NCI-H524 (cell line): ENCODE results near the gene CKB.
A peak's percentile ranks its signal among the peaks of the same experiment; 100 is the strongest.
"Not testable (repeated sequence)": the region's sequence is repeated elsewhere in the genome, so short reads cannot be mapped to it uniquely, and the experiment has no call there.

ENCODE experiments used
- DNase-seq, 2 experiments: peaks; one replicate each; lab custom pipeline; 2025; lab: John Stamatoyannopoulos, UW

The CKB gene

DNA sequence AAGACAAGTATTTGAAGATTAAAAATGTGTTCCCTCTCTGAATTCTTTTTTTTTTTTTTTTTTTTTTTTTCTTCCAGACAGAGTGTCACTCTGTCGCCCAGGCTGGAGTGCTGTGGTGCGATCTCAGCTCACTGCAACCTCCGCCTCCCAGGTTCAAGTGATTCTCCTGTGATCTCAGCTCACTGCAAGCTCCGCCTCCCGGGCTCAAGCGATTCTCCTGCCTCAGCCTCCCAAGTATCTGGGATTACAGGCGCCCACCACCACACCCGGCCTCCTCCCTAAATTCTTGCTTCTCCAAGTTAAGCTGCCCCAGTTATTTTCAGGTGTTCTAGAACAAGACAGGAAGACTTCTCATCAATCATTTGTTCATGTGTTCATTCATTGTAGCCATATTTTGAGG is 10.4 kb downstream of the CKB start:
- not testable (repeated sequence) for DNase-seq

DNA sequence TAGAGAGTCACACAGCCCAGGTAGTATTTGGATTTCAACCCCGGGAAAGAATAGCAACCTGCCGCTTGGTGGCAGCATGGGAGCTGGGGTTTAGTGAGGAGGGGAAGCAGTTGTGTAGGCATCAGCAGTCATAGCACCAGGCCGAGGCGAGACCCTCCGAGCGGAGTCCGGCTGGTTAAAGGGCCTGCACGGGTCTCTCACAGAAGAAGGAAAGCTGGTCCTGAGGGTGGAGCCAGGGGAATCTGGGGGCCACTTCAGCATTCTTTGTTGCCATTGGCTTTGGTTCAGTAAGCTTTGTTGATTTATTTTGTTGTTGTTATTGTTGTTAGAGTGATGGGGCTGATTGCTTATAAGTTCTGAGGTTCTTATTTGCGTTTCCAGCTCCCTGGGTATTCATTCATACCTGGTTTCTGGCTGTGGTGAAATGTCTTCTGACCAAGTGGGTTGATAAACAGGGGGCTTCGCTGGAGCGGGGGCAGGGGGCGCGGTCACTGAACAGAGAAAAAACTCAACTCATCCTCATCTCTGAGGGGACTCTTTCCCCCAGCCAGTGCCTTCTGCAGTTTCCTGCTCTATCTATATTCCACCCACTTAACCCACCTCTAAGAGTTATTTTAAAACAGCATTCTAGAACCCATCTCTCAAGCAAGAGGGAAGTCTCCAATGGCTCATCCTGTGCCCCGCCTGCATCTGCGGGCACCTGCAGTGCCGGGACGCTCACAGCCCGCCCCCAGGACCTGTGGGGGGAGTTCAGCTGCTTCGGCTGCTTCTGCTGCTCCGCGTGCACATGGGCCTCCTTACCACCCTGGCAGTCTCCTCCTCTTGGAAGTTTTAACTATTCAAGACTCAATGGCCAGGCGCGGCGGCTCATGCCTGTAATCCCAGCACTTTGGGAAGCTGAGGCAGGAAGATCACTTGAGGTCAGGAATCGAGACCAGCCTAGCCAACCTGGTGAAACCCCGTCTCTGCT is 11.6 kb downstream of the CKB start:
- no peak for DNase-seq

DNA sequence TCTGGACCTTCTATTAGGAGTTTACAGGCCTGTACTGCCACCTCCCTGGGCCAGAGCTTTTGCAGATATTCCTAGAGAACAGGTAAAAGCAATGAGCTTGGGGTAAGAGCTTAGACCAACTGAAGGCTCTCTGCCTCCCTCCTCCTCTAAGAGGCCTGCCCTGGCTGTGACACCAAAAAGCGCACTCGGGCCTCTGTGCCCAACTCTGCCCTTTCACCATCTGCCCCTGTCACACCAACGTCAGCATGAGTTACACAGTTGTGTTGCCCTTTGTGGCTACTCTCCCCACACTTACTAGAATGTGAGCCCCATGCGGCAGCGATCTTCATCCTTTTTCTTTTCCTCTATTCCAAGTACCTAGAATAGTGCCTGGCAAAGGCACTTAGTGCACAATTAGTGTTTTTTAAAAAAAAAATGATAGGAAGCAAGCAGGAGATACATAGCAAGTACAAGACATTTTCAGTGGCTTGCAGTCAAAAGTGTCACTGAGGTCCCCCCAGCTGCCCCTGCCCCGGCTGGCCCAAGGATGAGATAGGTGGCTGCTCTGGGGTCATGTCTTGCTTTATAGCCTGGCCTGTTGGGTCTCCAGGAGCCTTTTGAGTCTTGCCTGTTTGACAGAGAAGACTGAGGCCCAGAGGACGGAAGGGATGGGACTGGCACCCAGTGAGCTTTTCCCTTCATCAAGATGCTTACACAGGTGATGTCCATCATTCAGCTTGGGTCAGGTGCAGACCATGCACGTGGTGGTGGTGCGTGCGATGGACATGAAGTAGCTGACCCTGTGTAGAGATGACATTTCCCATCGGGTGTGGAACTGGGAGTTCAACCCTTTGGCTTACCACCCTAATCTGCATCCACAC is 12.5 kb downstream of the CKB start:
- DNase-seq: no peak

DNA sequence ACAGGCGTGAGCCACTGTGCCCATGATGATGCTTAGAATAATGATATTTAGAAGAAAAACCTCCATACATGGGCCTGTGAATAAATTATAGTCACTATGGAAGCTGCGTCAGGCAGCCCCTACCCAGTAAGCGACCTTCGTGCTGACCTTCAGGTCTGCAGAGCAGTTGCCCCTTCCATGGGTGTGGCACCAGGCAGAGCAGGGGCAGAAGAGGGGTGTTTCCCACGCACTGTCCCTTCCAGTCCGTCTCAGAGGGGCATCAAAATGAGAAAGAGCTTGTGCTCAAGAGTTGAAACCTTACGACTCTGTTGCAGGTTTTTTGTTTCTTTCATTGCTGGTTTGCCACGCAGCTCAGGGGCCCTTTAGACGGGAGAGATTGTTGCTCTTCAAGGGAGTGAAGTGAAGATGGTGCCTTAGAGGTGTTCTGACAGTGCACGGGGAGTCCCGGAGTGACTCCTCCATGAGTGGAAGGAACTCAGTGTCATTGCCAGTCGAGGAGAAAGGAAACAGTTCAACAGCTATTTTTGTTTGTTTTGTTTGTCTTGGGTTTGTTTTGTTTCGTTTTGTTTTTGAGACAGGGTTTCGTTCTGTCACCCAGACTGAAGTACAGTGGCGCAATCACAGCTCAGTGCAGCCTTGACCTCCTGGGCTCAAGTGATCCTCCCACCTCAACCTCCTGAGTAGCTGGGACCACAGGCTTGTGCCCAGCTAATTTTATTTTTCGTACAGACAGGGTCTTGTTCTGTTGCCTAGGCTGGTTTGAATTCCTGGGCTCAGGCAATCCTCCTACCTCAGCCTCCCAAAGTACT is 13.9 kb downstream of the CKB start:
- no peak for DNase-seq

DNA sequence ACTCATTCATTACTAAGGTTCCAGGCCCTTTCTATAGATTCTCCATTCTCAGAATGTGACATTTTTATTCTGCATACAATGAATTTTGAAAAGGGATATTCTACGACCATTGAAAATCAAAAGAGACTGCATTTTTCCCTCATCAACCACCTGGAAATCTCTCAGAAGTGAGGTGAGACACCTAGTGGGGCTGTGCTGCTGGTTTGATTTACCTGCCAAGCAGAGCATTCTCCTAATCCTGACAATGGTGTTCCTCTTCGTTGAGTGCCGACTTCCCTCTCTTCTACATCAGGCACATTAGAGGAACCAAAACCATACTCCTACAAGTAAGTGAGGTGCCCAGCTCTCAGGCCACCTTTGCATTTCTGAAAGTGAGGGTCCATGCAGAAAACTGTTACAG is 14.9 kb downstream of the CKB start:
- no peak for DNase-seq

DNA sequence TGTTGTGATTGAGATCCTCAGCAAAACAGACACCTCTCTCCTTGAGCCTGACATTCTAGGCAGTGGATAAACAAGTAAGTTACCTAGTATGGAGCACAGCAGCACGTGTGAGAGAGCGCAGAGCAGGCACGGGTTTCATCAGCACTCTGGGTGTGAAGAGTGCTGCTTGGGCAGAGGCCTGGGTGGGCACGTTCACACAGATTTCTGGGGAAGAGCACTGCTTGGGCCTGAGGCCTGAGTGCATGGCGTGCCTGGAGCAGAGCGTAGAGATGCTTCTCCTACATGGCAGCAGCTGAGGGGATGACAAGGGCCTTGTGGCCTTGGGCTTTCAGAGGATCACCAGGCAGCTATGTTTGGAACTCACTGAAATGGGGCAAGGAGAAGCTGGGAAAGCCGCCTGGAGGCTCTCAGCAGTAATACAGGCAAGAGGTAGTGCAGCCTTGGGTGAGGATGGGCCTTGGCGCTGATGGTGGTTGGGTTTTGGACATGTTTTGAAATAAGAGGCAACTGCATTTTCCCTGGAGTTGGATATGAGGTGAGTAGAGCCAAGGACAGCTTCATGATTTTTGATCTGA is 17.6 kb downstream of the CKB start:
- DNase-seq: no peak

DNA sequence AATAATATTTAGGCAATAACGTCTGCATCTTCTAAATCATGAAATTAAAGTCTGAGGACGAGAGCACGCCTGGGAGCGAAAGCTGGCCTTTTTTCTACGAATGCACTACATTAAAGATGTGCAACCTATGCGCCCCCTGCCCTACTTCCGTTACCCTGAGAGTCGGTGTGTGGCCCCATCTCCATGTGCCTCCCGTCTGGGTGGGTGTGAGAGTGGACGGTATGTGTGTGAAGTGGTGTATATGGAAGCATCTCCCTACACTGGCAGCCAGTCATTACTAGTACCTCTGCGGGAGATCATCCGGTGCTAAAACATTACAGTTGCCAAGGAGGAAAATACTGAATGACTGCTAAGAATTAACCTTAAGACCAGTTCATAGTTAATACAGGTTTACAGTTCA is 19.3 kb downstream of the CKB start:
- no peak for DNase-seq

DNA sequence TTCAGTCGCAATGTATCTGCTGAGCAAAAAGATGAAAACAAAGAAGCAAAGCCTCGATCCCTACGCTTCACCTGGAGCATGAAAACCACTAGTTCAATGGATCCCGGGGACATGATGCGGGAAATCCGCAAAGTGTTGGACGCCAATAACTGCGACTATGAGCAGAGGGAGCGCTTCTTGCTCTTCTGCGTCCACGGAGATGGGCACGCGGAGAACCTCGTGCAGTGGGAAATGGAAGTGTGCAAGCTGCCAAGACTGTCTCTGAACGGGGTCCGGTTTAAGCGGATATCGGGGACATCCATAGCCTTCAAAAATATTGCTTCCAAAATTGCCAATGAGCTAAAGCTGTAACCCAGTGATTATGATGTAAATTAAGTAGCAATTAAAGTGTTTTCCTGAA is 19.8 kb downstream of the CKB start:
- no peak for DNase-seq

DNA sequence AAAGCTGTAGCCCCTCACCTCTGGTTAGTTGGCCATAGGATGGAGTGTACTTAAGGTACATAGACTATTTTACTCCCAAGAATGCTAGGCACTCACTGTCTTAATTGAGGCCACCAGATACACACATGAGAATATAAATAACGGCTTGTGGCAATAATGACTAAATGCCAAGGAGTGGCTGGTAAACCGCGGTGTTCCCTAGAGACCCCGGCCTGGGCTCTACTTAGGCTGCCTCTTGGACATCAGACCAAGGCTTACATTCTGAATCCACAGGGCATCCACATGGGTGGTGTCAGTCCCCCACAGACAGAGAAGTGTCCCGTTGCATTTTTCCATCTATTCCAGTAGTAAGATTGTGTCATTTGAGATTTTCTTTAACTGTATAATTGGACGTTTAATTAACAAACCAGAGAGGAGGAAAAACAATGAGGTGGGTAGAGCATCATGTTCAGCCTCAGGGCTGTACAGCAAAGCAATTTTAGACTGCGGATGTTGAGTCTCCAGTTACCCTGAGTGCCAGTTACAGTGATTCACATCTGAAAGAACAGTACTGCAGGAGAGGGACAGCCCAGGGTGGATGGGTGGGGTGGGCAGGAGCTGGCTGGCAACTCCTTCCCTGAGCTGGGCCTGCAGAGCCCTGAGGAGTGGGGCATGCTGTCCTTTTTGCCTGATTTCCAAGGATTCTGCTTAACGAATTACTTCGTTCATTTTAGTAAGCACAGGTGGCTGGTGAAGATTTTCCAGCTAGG is 20.5 kb downstream of the CKB start:
- DNase-seq: no peak

DNA sequence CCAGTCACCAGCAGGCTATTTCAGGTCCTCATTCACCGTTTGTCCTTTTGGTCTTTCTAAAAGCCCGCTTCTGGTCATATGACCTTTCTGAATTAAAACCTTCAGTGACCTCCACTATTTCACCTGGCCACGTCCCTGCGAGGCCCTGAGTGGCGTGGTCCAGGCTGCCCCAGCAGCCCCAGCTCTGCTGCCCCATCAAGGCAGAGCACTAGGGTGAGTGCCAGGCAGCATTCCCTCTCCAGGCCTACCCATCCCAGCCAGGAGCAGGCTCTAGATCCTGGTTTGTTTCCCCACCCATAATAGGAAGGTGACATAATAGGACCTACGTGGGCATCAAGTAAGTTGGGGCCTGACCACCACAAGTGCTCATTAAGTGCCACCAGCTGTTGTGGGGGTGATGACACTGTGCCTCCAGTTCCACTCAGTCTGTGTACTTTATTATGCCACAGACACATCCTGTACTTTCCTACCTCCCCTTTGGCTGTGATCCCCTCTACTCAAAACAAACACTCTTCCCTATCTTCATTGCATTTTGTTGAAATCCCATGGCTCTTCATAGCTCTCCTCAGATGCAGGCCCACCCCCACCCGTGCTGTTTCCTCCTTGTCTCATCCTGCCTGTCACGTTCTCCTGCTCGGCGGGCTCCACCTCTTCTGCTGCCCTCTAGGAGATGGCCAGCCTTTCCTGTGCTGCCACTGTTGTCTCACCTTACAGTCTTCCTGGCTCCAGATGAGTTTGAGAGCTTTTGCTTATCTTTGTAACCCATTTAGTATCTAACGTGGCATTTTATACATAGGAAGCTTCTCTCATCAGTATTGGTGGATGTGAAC is 21.4 kb downstream of the CKB start:
- DNase-seq: no peak

DNA sequence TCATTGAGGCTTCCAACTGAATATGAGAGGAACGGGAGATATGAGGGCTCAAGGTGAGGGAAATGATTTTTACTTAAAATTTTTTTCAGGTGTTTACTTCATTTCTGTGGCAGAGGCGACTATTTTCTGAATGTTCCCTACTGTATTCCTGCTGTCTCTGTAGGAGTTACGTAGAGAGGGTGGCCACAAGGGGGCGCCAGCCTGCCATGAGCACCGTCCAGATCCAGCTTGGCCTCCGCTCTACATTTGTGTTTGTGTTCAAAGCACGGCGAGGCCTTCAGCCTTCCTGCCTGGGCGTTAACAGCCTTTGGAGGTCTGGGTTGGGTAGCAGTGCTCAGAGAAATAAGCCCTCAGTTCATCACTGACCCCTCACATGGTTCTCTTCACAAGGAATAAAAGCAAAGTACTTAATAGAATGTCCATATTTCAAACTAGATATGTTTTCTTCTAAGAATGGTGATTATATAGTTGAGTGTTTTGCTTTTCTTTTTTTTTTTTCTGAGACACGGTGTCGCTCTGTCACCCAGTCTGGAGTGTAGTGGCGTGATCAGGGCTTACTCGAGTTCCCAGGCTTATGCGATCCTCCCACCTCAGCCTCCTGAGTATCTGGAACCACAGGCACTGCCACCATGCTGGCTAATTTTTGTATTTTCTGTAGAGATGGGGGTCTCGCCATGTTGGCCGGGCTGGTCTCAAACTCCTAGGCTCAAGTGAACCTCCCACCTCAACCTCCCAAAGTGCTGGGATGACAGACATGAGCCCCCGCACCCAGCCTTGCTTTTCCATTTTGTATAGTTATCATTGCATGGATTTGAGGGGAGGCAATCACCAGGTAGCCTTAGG is 22.3 kb downstream of the CKB start:
- DNase-seq: peak; percentile 73 to 85

DNA sequence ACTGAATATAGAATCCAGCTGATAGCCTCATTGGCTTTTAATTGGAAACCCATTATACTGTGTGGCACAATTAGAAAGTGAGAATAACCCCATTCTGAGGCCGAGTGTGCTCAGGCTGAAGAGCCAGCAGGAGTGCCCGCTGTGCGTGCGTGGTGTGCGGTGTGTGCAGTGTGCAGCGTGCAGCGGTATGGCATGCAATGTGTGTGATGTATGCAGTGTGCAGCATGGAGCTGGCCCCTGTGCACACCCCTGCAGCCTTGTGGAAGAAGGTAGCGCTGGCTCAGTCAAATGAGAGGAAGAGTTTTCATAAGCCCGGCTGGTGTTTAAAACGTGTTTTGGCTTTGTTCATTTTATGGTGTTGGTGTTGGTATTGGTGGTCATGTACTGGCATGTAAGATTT is 22.9 kb downstream of the CKB start:
- DNase-seq: no peak

DNA sequence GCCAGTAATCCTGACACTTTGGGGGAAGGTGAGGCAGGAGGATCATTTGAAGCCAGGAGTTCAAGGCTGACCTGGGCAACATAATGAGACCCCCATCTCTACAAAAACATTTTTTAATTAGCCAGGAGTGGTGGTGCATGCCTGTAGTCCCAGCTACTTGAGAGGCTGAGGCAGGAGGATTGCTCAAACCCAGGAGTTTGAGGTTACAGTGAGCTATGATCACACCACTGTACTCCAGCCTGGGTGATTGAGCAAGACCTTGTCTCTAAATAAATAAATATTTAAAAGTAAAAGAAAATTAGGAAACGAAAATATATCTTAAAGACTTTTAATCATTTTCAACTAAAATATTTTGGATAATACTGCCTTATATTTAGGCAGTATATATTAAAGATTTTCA is 25.9 kb downstream of the CKB start:
- DNase-seq: no peak

DNA sequence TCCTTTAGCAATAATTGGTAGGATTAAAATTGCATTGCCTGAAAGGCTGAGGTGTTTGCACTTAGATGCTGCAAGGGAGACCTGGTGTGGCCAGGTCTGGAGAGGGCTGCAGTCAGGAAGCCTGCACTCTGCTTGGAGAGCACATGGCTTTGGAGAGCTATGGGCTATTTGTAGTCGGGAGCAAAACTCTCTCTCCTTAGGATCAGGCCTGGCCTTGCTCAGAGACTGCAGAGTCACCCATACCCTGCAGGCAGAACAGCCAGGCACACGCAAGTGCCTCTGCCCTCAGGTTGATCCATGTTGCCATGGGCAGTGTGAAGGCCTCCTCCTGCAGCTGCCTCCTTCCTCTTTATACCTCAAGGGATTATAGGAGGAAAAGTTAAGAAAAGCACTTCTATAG is 26.8 kb downstream of the CKB start:
- no peak for DNase-seq

DNA sequence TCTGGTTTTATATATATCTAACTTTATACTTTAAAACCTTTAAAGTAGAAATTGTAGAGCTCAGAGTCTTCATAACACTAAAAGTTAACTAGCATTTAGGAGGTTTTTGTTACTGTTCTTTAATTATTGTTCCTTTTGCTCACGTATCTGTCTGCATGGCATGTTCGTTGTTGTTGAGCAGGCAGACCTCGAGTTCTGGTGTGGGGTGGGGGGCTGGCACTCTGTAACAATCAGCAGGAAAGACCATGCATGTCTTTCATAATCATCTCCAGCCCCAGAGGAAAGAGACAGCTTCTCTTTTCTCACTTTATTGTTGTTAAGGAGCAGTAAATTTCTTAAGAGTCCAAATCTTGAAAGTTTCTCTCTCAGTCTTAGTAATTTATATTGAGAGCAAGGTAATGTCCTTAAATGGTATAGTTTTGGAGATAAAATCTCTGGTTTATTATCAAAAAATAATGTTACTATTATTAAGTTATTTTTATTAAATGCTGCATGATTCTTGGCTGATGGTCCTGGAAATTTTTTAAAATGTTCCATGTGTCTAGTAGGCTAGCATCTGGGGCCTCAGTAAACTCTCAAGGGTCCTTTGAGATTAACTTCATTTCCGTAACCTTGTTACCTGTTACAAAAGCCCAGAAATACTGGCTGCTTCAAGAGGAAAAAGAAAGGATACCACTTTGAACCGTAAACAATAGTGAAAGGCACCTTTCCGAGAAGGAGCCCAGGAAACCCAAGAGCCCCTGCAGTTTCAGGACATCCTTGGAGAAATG is 30.3 kb downstream of the CKB start:
- no peak for DNase-seq

DNA sequence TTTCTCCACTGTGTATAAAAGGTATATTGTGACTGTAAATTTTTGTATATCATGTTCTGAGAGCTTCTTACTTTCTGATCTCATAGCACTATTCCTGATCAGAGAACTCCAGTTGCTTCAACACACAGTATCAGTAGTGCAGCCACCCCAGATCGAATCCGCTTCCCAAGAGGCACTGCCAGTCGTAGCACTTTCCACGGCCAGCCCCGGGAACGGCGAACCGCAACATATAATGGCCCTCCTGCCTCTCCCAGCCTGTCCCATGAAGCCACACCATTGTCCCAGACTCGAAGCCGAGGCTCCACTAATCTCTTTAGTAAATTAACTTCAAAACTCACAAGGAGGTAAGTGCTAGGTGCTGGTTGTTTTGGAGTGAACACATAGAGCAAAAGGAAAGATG is 30.9 kb downstream of the CKB start:
- no peak for DNase-seq

DNA sequence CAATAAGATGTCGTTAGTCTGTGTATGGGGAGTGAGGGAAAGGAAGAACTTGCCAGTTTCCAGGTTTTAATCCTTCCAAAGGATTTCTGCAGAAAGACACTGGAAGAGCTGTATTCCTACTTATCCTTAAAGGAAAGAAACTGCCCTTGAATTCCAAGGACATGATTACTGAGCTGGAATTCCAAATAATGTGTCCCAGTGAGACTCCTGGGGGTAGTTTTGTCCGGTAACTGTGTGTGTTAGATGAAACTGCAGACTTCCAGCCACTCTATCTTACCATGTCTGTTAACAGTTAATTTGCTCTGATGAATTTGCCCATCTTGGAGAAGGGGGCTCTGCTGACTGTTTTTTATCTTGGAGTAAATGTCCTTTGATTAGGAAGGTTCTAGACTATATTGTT is 33.0 kb downstream of the CKB start:
- peak in 1 of 2 experiments; percentile 90 for DNase-seq

DNA sequence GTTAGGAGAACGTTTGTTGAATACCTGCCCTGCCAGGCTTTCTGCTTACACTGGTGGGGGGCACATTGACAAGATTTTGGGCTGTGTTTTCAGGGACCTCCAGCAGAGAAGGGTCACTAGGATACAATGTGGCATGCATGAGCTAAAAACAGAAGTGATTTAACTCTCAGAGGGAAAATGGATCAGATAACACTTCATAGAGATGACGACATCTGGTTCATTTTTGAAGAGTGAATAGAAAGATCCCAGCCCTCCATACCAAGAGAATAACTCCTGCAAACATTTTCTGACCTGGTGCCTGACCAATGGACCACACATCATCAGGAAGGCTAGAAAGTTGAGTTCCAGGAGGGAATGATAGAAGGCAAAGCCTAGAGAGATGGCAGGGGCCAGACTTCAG is 33.7 kb downstream of the CKB start:
- DNase-seq: peak; percentile 79 to 86
